DND-41 (cell line): ENCODE measurements around the gene PIN1.
A peak's percentile ranks its signal among the peaks of the same experiment; 100 is the strongest.
"Not testable (repeated sequence)": the region's sequence is repeated elsewhere in the genome, so short reads cannot be mapped to it uniquely, and the experiment has no call there.

ENCODE experiments used
- ATAC-seq: fragments of 200-7000 bp; cut with Tn5 transposase; 3 replicates; pipeline ENCODE4 v1.9.1; 2021; ENCODE audit warnings: low read depth; ENCODE audit not compliant: insufficient read depth
- DNase-seq: peaks from one replicate; pipeline ENCODE4 v3.0.0-alpha.2; 2020
- H2AFZ ChIP-seq: 2 replicates; pipeline ENCODE4 v1.6.0; 2012; ENCODE audit warnings: low read depth, low read length
- H3K27ac ChIP-seq: 2 replicates; pipeline ENCODE4 v1.5.1; 2012; ENCODE audit warnings: low read length, inconsistent platforms
- H3K27me3 ChIP-seq: fragments of 200-600 bp; sonication (generic); 2 replicates; pipeline ENCODE4 v1.6.0; 2012; ENCODE audit warnings: low read length, mild to moderate bottlenecking, inconsistent platforms; ENCODE audit not compliant: insufficient read depth, poor library complexity
- H3K36me3 ChIP-seq: 2 replicates; pipeline ENCODE4 v1.5.1; 2012; ENCODE audit warnings: low read length, inconsistent platforms; ENCODE audit not compliant: insufficient read depth
- H3K4me1 ChIP-seq: 2 replicates; pipeline ENCODE4 v1.5.1; 2012; ENCODE audit warnings: mild to moderate bottlenecking, low read length; ENCODE audit not compliant: insufficient read depth
- H3K4me2 ChIP-seq: 2 replicates; pipeline ENCODE4 v1.6.0; 2012; ENCODE audit warnings: mild to moderate bottlenecking, moderate library complexity, low read length, inconsistent platforms; ENCODE audit not compliant: insufficient read depth
- H3K4me3 ChIP-seq, 2 experiments: fragments of 200-600 bp in 1 of 2; shearing (Covaris generic) in 1 of 2; 2 replicates each; pipeline ENCODE4 v1.5.1; 2012 to 2016; ENCODE audit warnings: inconsistent platforms in 2 of 2, low read length in 2 of 2, mild to moderate bottlenecking in 2 of 2, low read depth in 1 of 2, moderate library complexity in 1 of 2
- H3K79me2 ChIP-seq: 2 replicates; pipeline ENCODE4 v1.6.0; 2012; ENCODE audit warnings: low read length, inconsistent platforms; ENCODE audit not compliant: insufficient read depth
- H3K9ac ChIP-seq: 2 replicates; pipeline ENCODE4 v1.6.0; 2012; ENCODE audit warnings: low read depth, mild to moderate bottlenecking, inconsistent platforms, low read length, moderate library complexity
- H3K9me3 ChIP-seq: 2 replicates; pipeline ENCODE4 v1.5.1; 2012; ENCODE audit warnings: low read length, moderate library complexity, mild to moderate bottlenecking, inconsistent platforms; ENCODE audit not compliant: insufficient read depth, severe bottlenecking
- H4K20me1 ChIP-seq: 2 replicates; pipeline ENCODE4 v1.6.0; 2012; ENCODE audit warnings: low read length; ENCODE audit not compliant: insufficient read depth
- EZH2 ChIP-seq: IDR thresholded peaks from 3 replicates; pipeline ENCODE4 v1.6.1; 2012; ENCODE audit warnings: borderline replicate concordance, low read depth, mild to moderate bottlenecking, moderate library complexity, low read length, inconsistent platforms; ENCODE audit not compliant: severe bottlenecking
- TF ChIP-seq, protein P1 (sequence below): IDR thresholded peaks from 2 replicates; pipeline ENCODE4 v1.5.1; 2012; ENCODE audit warnings: borderline replicate concordance, low read length, moderate library complexity, mild to moderate bottlenecking; ENCODE audit not compliant: poor library complexity, severe bottlenecking; ENCODE audit errors: extremely low read depth

The PIN1 gene

GRCh38 chr19:9786819-9787218 lies 48.3 kb upstream of the PIN1 start:
- no peaks in the 10 kb centered on the region for H4K20me1 ChIP-seq
- H3K4me2 ChIP-seq, result no peak overlapping the region
- H2AFZ ChIP-seq, result no peak overlapping the region
- DNase-seq (no peak), ATAC-seq (no peak)
- H3K79me2 ChIP-seq, result no peaks in the 10 kb centered on the region
- no peaks in the 10 kb centered on the region for H3K9me3 ChIP-seq
- H3K27ac ChIP-seq, result no peak overlapping the region
- no peak overlapping the region for H3K9ac ChIP-seq
- H3K36me3 ChIP-seq, result no peaks in the 10 kb centered on the region
- no peak overlapping the region for H3K4me3 ChIP-seq
- H3K4me1 ChIP-seq, result peaks cover 40% of the 10 kb centered on the region
- TF ChIP-seq EZH2, result no peak
- TF ChIP-seq, protein P1, sequence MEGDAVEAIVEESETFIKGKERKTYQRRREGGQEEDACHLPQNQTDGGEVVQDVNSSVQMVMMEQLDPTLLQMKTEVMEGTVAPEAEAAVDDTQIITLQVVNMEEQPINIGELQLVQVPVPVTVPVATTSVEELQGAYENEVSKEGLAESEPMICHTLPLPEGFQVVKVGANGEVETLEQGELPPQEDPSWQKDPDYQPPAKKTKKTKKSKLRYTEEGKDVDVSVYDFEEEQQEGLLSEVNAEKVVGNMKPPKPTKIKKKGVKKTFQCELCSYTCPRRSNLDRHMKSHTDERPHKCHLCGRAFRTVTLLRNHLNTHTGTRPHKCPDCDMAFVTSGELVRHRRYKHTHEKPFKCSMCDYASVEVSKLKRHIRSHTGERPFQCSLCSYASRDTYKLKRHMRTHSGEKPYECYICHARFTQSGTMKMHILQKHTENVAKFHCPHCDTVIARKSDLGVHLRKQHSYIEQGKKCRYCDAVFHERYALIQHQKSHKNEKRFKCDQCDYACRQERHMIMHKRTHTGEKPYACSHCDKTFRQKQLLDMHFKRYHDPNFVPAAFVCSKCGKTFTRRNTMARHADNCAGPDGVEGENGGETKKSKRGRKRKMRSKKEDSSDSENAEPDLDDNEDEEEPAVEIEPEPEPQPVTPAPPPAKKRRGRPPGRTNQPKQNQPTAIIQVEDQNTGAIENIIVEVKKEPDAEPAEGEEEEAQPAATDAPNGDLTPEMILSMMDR, result no peak
- H3K27me3 ChIP-seq, result no peaks in the 10 kb centered on the region

DNA sequence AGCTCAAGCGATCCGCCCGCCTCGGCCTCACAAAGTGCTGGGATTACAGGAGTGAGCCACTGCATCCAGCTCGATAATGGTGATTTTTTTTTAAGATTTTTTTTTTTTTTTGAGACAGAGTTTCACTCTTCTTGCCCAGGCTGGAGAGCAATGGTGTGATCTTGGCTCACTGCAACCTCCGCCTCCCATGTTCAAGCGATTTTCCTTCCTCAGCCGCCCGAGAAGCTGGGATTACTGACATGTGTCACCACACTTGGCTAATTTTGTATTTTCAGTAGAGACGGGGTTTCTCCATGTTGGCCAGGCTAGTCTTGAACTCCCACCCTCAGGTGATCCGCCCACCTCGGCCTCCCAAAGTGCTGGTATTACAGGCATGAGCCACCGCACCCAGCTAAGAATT lies 46.5 kb upstream of the PIN1 start:
- not testable (repeated sequence) for H3K4me3 ChIP-seq, ATAC-seq, H3K27ac ChIP-seq, H3K9me3 ChIP-seq, H3K79me2 ChIP-seq, H2AFZ ChIP-seq, H3K4me2 ChIP-seq, H3K36me3 ChIP-seq, H4K20me1 ChIP-seq, DNase-seq, H3K27me3 ChIP-seq, H3K9ac ChIP-seq
- peaks cover 52% of the 10 kb centered on the region for H3K4me1 ChIP-seq

GRCh38 chr19:9789066-9789465 lies 46.1 kb upstream of the PIN1 start:
- Histone ChIP-seq H3K36me3 (no peaks in the 10 kb centered on the region), H3K27me3 (no peaks in the 10 kb centered on the region), H3K4me2 (no peak overlapping the region), H3K4me3 (no peak overlapping the region), H3K27ac (no peak overlapping the region), H2AFZ (no peak overlapping the region), H3K4me1 (peaks cover 48% of the 10 kb centered on the region), H3K79me2 (no peaks in the 10 kb centered on the region), H3K9ac (no peak overlapping the region), H4K20me1 (no peaks in the 10 kb centered on the region), H3K9me3 (no peaks in the 10 kb centered on the region)
- no peak for ATAC-seq
- TF ChIP-seq, protein P1, result no peak
- DNase-seq, result no peak

GRCh38 chr19:9789579-9789978 lies 45.5 kb upstream of the PIN1 start:
- peaks cover 43% of the 10 kb centered on the region for H3K4me1 ChIP-seq
- ATAC-seq, H3K27me3 ChIP-seq, H3K27ac ChIP-seq, H2AFZ ChIP-seq, H3K4me2 ChIP-seq, H3K9ac ChIP-seq, H3K79me2 ChIP-seq, H3K36me3 ChIP-seq, H3K9me3 ChIP-seq, H3K4me3 ChIP-seq, H4K20me1 ChIP-seq, DNase-seq: not testable (repeated sequence)

DNA sequence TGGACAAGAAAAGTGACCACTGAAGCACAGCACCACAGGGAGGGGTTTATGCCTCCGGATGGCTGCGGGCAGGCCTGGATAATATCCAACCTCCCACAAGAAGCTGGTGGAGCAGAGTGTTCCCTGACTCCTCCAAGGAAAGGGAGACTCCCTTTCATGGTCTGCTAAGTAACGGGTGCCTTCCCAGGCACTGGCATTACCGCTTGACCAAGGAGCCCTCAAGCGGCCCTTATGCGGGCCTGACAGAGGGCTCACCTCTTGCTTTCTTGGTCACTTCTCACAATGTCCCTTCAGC lies 44.1 kb upstream of the PIN1 start:
- Histone ChIP-seq H3K4me2 (peak overlapping the region; percentile 82), H3K4me1 (peaks cover 36% of the 10 kb centered on the region), H3K4me3 (peak overlapping the region; percentile 27 to 62; a peak in 3 of 4 replicates), H3K9ac (peak overlapping the region; percentile 42)
- H3K79me2 ChIP-seq, ATAC-seq, H4K20me1 ChIP-seq, H3K9me3 ChIP-seq, H2AFZ ChIP-seq, H3K27ac ChIP-seq, H3K36me3 ChIP-seq, H3K27me3 ChIP-seq, DNase-seq: not testable (repeated sequence)
